Measurements from ENCODE around the gene RIPK4.

The RIPK4 gene

DNA sequence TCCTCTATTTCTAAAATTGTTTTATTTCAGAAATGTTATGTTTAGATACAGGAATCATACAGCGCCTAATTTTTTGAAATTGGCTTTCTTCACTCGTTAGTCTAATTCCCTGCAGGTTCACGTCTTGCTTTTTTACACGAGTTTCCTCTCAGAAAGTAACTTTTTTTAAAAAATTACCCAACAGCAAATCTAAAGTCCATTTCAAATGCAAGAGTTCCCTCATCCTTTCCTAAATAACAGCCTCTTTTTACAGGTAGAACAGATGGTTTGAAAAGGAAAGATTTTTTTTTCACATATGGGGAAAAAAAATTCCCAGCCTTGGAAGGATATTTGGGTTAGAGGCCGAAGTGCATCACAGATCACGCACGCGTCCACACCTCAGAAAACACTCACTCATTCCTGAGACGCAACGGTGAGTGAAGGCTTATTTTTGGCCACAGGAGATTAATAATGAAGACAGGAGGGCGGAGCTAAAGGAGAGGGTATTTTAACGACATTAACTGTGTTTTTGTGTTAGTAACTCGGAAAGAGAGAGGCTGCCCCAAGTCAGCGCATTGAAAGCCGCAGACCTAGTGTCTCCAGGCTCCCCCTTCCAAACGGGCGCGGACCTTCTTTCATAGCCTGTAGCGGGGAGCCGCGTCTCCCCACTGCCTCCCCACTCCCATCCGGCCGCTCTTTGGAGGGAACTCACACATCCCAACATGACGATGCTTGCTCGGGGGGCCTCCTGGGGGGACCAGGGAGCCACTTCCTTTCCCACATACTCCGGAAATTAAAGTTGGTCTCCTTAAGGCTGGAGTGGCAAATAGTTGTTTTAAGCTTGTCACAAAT lies 969 bp upstream of the RIPK4 start:
- DNase-seq, result no peak

DNA sequence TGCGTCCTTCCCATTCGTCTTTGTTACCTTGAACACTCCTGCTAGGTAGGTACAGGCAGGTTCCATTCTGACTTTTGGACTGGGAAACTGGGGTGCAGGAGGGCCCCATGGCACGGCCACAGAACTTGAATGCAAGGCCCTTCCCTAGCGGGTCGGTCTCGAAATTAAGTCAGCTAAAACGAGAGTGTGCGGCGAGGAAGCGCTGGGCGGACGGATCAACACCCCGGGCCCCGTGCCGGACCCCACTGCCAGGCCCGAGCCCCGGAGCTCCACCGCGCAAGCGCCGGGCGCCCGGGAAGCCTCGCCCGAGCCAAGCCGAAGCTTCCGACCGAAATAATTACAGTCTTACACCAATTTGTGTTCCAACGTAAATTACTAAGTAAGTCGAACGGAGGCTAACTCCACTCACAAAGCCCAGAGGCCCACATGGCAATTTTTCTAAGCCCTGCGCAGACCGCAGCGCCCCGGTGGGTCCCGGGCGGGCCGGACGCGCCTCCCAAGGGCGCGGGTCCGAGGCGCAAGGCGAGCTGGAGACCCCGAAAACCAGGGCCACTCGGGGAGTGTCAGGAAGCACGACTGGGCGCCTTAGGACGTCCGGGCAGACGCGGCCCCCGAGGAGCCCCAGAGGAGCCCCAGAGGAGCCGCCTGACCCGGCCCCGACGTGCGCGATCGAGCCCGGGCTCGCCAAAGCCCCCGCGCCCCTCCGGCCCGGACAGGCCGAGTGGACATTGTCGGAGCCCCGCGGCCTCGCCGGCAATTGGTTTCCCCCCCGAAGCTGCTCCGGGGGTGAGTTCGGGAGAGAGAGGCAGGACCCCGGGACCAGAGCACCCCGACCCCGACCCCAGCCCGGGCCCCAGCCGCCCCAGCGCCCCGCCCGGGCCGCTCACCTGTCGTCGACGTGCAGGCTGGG lies 624 bp downstream of the RIPK4 start:
- no peak for DNase-seq

DNA sequence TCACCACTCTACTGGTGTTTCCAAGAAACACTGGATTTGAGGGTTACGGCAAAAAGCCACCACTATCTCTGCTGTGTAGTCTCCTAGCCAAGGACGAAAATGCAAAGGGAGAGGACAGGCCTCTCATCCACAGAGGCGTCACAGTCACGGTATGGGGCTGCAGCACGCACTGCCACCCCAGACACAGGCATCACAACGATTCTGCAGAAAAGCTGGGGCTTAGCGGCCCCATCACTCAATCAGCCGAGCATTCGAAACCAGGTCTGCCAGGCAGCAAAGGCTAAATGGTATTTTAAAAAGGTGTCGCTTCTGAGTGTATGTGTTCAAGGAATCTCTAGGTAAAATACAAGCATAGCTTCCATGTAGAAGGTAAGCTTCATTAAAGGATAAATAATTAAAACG lies 1.4 kb downstream of the RIPK4 start:
- no peak for DNase-seq

DNA sequence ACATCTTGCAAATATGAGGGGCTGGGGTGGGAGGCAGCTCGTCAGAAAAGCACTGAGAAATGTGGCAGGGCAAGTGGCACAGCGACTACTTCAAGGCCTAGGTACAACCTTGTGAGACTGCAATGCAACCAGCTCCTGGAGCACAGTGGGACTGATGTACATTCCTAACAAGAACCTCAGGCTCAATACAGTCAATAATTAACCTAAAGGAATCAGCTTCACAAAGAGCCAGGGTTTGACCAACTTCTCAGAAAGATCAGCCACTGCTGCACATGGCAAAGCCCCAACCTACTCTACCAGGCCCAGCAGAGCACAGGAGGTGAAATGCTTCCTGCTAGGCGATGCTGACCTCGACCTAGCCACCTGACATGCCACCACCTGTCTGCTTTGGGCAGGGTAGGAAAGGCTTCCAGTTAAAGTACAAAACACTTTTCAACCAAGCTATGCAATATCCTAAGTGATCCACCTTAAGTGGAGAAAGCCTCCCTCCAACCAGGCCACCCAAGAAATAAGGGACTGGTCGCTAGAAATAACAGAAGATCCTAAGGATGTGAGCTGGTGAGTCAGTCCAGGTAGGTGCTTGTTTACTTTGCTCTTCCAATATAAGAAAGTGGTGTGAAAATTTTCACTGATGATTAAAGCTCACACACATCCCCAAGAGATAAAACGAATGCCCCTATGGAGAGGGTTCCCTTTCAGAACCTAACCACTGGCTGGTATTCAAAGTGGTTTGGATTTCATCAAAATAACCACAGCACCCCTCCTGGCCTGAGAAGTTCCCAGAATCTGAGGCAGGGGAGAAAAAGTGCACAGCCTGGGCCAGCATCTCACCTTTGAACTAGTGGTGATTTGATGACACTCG lies 2.1 kb downstream of the RIPK4 start:
- no peak for DNase-seq

DNA sequence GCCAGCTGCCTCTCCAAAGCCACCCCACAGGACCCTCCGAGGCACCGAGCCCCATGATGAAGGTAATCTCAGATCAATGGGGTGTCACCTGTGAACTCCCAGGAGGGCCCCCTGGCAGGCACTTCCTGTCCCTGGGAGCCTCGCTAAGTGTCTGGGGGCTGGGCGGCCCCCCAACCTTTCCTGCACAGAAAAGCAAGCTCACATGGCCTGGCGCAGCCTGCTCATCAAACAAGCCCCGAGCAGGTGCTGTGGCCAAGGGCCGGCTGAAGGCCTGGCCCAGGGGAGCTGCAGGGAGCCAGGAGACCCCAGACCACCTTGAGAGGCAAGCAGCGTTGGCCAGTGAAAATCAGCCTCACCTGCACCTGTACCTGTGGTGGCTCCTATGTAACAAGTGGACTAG lies 2.9 kb downstream of the RIPK4 start:
- DNase-seq, result no peak

DNA sequence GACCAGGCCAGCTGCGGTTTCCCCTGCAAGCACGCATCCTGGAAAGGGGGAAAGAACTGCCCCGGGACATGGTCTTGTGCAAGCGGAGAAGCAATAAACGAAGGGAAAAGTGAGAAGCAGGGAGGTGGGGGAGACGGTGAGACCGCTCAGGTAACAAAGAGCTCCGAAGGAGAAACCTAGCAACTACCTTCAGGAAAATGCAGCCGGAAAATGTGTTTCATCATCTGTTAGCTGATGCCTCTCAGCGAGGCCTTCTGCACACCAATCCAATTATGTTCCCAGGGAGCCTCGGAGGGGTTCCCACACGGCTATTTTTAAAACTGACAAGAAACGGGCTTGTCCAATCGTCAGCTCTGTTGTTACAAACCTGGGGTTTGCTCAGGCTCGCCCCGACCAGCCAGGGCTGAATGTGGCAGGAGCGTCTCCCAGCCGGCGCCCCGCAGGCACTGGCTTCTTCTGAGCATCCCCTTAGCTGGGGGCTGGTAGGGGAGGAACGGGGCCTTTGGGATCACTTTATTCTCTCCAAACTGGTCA lies 3.4 kb downstream of the RIPK4 start:
- no peak for DNase-seq

DNA sequence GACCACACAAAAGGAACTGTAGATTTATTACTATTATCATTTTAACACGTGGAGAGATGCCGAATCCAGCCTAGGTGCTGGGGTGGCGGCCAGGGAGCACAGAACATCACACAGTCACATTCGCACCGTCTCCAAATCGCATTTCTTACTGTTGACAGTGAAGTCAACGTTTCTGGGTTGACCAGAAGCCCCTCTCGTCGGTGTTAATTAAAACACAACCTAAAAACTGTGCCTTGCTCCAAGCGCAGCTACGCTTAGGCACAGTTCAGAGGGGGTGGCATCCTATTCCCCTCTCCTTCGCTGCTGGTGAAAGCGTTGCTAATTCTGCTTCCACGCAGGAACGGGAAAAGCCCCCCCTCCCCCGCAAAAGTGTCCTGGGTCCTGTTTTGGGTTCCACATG lies 4.1 kb downstream of the RIPK4 start:
- no peak for DNase-seq

DNA sequence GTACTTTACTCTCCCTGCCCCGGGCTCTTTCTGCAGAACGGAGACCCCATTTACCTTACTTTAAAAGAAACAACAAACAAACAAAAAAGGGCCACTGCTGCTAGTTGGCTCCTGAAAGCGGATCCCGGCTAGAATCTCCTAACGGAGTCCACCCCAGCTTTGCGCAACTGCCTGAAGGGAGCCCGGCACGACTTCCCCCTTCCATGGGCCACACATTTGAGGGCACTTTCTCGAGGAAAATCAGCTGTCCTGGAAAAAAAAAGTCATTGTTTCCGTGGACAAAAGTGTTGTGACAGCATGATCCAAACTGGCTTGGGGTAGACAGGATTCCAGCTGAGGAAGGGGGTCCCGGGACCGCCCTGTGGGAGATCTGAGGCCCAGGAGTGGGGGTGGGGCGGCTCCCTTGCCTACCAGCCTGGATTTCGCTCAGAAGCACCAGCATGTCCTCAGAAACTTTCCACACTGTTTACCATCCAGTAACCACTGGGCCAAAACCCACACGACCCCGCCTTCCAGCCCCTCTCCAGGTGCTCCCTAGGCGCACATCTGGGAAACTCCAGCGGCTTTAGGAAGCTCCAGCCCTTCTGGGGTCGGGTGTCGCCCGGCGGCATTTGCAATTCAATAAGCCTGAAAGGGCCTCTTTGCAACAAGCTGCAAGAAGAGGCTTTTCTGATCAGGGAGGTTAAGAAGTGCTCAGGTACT lies 4.8 kb downstream of the RIPK4 start:
- DNase-seq, result no peak

DNA sequence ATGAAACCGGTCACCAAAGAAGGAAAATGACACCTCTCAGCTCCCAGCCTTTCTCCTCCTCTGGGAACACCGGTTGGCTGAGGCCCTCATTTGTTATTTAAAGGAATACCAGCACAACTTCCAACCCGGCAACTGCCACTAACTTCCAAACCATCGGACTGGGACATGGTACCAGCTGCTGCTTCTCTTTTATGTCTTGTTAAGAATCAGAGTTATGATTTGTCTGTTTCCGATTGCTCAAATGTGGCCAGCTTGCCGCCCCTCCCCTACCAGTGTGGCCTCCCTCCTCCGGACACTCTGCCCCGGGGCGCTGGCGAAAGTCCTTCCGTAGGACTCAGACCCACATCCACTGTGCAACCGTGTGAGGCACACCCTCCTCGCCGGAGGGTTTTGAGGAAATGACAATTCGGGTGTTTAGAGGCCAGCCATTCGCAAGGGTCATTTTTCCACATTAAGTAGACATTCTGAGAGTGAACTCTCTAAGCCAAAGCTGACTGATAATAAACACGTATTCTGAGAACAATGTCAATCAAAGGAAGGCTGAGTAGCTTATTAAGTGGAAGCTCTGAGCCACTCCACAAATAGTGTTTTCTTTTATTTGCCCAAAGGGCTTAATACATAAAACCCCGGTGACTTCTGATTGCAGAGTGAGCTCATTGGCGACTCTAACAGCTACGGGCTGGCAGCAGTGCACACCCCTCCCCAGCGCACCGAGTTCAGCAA lies 5.5 kb downstream of the RIPK4 start:
- no peak for DNase-seq

DNA sequence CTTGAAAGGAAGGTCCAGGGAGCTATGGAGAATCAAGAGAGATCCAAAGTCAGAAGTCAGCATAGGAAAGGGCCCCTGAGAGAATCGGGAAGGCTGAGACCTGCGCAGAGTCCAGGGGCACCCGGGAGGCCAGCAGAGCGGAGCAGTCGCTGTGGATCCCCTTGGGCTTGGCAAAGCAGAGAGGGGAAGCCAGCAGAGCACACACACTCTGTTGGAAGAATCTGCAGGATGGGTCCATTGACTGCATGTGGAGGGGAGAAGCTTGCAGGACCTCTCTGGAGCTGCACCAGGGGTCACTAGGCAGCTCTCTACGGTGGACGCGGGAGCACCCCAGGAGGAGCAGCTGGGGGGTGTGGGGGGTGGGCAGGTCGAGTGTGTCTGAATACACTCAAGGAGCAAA lies 6.4 kb downstream of the RIPK4 start:
- no peak for DNase-seq

DNA sequence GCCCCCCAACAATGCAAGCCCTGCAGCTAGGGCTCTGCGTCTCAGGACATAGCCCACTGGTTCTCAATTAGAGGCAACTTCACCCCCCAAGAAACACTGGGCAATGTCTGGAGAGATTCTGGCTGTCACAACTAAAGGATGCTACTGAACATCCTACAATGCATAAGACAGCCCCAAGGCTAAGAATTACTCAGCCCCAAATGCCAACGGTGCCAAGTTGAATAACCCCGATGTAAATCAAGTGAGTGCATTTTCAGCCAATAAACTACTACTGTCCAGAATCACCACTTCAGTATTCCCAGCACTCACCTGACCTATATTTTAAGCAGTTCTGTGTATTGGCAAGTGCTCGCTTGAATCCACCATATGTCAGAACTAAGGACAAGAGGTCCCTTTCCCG lies 6.9 kb downstream of the RIPK4 start:
- DNase-seq, result no peak

DNA sequence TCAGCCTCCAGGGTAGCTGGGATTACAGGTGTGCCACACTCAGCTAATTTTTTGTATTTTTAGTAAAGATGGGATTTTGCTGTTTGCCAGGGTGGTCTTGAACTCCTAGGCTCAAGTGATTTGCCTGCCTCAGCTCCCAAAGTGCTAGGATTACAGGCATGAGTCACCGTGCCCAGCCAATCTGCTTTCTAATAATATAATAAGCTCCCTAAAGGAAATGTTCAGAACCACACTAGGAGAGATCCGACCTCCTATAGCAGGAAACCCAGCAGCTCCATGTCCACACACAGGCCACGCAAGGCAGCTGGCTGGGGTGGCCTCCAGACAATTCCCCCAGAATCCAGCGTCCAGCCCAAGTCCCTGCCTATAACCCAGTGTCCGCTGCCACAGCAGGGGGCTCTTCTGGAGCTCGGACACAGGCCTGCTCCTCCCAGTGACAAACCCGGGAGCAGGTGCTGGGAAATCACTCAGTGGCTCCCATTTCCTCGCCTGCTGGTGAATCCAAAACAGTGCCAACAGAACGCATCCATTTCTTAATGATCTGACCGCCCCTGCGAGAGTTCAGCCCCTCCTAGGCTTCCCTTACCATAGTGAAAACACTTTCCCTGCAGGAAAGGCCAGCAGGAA lies 7.5 kb downstream of the RIPK4 start:
- DNase-seq, result no peak

DNA sequence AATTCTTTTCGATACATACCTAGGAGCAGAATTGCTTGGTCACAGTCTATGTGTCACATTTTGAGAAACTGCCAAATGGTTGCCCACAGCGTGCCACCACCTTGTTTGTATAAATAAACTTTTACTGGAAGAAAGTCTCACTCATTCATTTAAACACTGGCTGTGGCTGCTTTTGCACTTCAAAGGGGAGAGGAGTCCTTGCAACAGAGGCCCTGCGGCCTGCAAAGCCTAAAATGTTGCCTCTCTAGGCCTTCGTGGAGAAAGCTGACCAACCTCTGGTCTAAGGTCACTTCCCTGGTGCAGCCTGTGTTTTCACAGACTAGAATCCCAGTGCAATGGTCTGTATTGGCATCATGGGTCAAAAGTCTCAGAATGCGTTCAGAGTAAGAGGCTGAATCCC lies 8.3 kb downstream of the RIPK4 start:
- no peak for DNase-seq

DNA sequence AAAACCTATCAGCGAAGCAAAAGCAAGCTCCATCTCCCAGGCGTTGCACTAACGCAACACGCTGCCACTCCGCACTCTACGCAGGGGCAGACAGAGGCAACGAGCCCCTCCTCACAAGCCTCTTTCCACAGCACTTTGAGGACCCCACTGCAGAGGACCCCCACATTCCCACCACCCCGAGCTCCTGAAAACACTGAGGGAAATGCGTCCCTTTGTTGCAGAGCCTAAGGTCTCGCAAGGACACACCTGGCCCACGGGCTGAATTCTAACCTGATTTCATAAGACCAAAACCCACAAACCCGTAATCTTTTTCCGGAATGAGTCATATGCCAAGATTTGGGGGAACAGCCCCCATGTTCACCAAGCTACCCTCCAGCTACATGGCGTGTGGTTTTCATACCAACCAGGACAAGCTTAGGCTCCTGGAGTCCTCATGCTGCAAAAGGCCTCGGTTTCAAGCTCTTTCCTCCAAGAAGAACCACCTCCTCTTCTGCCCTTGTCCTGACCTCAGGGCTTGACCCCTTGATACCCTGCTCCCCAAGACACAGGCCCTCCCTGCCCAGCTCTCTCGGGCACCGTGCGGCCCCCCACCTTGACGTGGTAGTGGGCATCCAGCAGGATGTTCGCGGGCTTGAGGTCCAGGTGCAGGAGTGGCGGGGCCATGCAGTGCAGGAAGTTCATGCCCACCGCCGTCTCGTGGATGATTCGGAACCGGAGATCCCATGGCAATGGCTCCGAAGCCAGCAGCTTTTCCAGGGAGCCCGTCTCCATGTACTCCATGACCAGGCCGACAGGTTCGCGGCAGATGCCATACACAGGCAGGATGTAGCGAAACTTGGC lies 10.7 kb downstream of the RIPK4 start:
- DNase-seq, result no peak

DNA sequence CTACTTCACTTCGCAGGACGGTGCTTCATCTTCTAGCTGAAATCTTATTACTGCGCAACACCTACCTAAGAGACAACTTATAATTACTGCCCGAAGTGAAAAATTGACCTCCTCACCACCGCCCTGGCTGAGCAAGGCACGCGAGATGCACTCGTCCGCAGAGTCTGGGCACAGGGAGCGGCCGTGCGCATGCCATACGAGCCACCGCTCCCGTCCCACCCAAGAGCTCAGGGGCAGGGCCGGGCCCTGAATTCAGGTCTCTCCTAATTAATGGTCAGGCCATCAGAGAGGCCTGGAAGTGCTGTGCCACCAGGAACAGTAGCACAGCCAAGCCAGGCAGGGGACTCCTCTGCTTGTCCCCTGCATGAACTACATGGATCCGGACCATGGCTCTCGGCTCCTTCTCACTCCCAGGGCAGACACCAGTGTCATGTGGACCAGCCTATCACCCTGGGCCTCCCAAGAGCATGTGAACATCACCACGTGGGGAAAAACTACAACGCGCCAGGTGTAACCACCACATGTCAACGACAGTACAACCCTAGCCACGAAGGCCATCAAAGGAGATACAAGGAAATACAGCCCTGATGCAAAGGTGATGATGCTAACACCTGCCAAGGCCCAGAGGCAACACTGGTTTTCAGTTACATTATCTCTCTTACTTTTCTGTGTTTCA lies 11.5 kb downstream of the RIPK4 start:
- DNase-seq, result no peak

DNA sequence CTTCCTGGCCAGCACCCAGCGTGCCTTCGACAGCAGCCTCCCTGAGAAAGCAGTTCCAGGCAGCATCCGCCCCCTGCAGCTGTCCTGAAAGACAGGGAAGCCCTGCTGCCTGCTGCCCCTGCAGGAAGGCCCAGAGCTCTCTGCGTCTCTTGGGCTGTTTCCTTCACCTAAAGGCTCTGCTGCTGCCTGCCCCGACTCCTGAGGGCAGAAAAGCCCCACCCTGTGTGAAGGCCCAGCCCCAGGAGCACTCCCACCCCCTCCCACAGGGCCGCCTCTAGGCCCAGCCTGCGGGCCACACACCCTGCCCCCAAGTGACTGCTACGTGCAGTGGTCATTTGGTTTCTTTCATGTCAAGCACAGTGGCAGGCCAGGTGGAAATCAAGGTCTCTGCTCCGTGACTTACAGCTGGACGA lies 12.4 kb downstream of the RIPK4 start:
- DNase-seq, result no peak

DNA sequence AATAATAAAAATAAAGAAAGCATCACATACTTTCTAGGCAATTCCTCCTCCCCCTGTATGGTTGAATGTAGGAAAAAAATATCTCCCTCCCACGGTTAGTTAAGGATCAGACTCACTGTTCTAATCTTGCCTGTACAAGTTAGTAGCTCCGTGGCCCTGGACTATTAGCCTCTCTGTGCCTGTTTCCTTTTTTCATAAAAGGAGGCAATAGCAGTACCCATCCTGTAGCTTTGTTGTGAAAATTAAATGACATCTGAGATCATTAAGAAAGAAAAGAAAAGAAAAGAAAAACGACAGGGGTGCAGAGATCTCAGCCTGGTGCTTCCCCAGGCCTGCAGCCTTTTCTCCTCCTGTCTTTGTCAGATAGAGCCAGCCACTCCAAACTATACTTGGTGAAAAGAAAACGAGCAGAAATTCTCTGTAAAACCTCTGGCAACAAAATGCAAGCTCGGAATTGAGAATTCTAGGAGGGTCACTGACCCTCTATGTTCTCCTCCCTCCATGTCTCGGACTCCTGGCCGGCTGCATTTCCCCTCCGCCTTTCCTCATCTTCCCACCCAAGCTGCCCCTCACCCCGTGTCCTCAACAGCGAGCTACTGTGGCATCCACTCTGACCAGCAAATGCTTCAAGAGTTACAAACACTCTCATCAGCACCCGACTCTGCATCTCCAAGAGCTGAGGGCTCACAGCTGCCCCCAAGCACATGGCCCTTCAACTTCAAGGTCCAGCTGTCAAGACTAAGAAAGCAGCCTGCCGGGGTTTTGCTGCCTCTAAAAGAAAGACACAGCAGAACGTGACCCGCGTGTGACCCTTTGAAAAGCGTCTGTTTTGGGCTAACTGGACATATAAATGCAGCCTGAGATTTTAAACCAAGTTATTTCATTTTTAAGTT lies 13.6 kb downstream of the RIPK4 start:
- no peak for DNase-seq

DNA sequence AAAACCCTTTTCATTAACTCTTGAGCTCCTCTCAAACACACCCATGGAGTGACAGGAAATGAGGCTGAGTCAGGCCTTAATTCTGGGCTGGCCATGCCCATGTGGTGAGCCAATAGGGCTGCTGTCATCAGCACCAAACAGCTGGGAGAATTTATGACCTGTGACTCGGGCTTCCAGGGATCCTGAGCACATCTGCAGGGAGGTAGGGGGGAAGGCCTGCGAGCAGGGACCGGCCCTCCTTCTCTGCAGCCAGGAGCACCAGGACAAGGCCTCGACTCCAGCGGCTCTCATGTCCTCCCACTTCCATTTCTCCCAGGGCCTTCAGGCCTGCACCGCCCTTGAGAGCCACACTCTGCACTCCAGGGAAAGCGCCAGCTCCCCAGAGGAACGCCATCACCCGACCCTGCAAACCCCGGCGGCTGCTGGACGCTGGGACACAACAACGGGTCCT lies 14.6 kb downstream of the RIPK4 start:
- no peak for DNase-seq

All from T-helper 9 cell (primary cell).